H9 (cell line): ENCODE results near the gene SULT2B1. TPM values are rescaled to one million over a fixed set of nuclear protein-coding genes. Genes with fewer than 3 reads are reported as not detected.
A peak's percentile ranks its signal among the peaks of the same experiment; 100 is the strongest.

ENCODE experiments used
- DNase-seq: peaks from one replicate; pipeline ENCODE4 v3.0.0-alpha.2; 2017
- H2AFZ ChIP-seq: one replicate; pipeline ENCODE4 v1.6.1; 2013; ENCODE audit warnings: mild to moderate bottlenecking, low read length, control low read depth, moderate library complexity
- H2AK5ac ChIP-seq: 2 replicates; pipeline ENCODE4 v1.6.1; 2013; ENCODE audit warnings: low read length, control low read depth, mixed read lengths; ENCODE audit not compliant: insufficient read length
- H2BK120ac ChIP-seq: one replicate; pipeline ENCODE4 v1.6.1; 2013; ENCODE audit warnings: low read depth, mild to moderate bottlenecking, low read length, control low read depth, inconsistent platforms; ENCODE audit not compliant: poor library complexity, severe bottlenecking
- H2BK12ac ChIP-seq: 2 replicates; pipeline ENCODE4 v1.6.1; 2013; ENCODE audit warnings: low read length, control low read depth, mixed read lengths, low read depth; ENCODE audit not compliant: insufficient read length
- H2BK15ac ChIP-seq: 2 replicates; pipeline ENCODE4 v1.6.1; 2013; ENCODE audit warnings: low read depth, low read length, control low read depth
- H2BK20ac ChIP-seq: one replicate; pipeline ENCODE4 v1.6.1; 2013; ENCODE audit warnings: low read depth, mild to moderate bottlenecking, low read length, control low read depth, inconsistent platforms; ENCODE audit not compliant: poor library complexity, severe bottlenecking
- H2BK5ac ChIP-seq: 2 replicates; pipeline ENCODE4 v1.6.1; 2013; ENCODE audit warnings: low read length, control low read depth, mixed read lengths; ENCODE audit not compliant: insufficient read length
- H3K14ac ChIP-seq: 2 replicates; pipeline ENCODE4 v1.6.1; 2013; ENCODE audit warnings: low read length, control low read depth; ENCODE audit not compliant: insufficient read depth
- H3K18ac ChIP-seq: 2 replicates; pipeline ENCODE4 v1.6.1; 2013; ENCODE audit warnings: low read depth, mild to moderate bottlenecking, mixed read lengths, low read length, control low read depth; ENCODE audit not compliant: insufficient read length
- H3K23ac ChIP-seq: 2 replicates; pipeline ENCODE4 v1.6.1; 2013; ENCODE audit warnings: low read length, control low read depth, mixed read lengths, low read depth; ENCODE audit not compliant: insufficient read length
- H3K23me2 ChIP-seq: 2 replicates; pipeline ENCODE4 v1.6.1; 2013; ENCODE audit warnings: low read depth, mild to moderate bottlenecking, mixed read lengths, low read length, control low read depth; ENCODE audit not compliant: insufficient read length, poor library complexity, severe bottlenecking
- H3K27ac ChIP-seq: 2 replicates; pipeline ENCODE4 v1.5.1; 2013; ENCODE audit warnings: low read length, control low read depth, mixed read lengths, low read depth; ENCODE audit not compliant: insufficient read length
- H3K27me3 ChIP-seq: 2 replicates; pipeline ENCODE4 v1.6.1; 2013; ENCODE audit warnings: low read length, control low read depth, inconsistent platforms; ENCODE audit not compliant: insufficient read depth
- H3K4ac ChIP-seq: 2 replicates; pipeline ENCODE4 v1.6.1; 2013; ENCODE audit warnings: low read depth, mild to moderate bottlenecking, control low read depth, inconsistent platforms, low read length, moderate library complexity
- H3K4me1 ChIP-seq: 2 replicates; pipeline ENCODE4 v1.6.1; 2013; ENCODE audit warnings: low read length, control low read depth, inconsistent platforms; ENCODE audit not compliant: insufficient read depth
- H3K4me2 ChIP-seq: 2 replicates; pipeline ENCODE4 v1.6.1; 2013; ENCODE audit warnings: low read length, control low read depth, mixed read lengths; ENCODE audit not compliant: insufficient read length, insufficient read depth
- H3K56ac ChIP-seq: 2 replicates; pipeline ENCODE4 v1.6.1; 2013; ENCODE audit warnings: low read depth, mild to moderate bottlenecking, mixed read lengths, low read length, control low read depth; ENCODE audit not compliant: insufficient read length
- H3K79me1 ChIP-seq: 2 replicates; pipeline ENCODE4 v1.6.1; 2013; ENCODE audit warnings: low read depth, mild to moderate bottlenecking, moderate library complexity, low read length, control low read depth, inconsistent platforms; ENCODE audit not compliant: insufficient read depth, poor library complexity, severe bottlenecking
- H3K79me2 ChIP-seq: 2 replicates; pipeline ENCODE4 v1.6.1; 2013; ENCODE audit warnings: low read length, control low read depth, inconsistent platforms; ENCODE audit not compliant: insufficient read depth
- H3K9ac ChIP-seq: 2 replicates; pipeline ENCODE4 v1.6.1; 2013; ENCODE audit warnings: low read length, control low read depth, mixed read lengths; ENCODE audit not compliant: insufficient read length; ENCODE audit errors: extremely low read depth
- H3K9me3 ChIP-seq: one replicate; pipeline ENCODE4 v1.6.1; 2013; ENCODE audit warnings: low read depth, low read length, inconsistent platforms; ENCODE audit not compliant: control insufficient read depth
- H3T11ph ChIP-seq: one replicate; pipeline ENCODE4 v1.6.1; 2013; ENCODE audit warnings: mild to moderate bottlenecking, low read length, control low read depth, inconsistent platforms
- H4K20me1 ChIP-seq: one replicate; pipeline ENCODE4 v1.6.1; 2013; ENCODE audit not compliant: control insufficient read depth, insufficient read length, insufficient read depth
- H4K5ac ChIP-seq: 2 replicates; pipeline ENCODE4 v1.6.1; 2013; ENCODE audit warnings: low read depth, mild to moderate bottlenecking, mixed read lengths, low read length, control low read depth; ENCODE audit not compliant: insufficient read length
- H4K8ac ChIP-seq: replicated peaks from 2 replicates; pipeline ENCODE4 v1.6.1; 2013; ENCODE audit warnings: low read length, control low read depth, mixed read lengths, low read depth; ENCODE audit not compliant: insufficient read length
- H4K91ac ChIP-seq: 2 replicates; pipeline ENCODE4 v1.6.1; 2013; ENCODE audit warnings: low read depth, mild to moderate bottlenecking, moderate library complexity, mixed read lengths, low read length, control low read depth; ENCODE audit not compliant: insufficient read length
- H3K27ac Mint-ChIP-seq, 3 experiments: 2 replicates in 2 of 3; 3 replicates in 1 of 3; pipeline ENCODE4 v1.8.0; 2020 to 2021; ENCODE audit warnings: mixed read lengths in 3 of 3, mild to moderate bottlenecking in 1 of 3, moderate library complexity in 1 of 3
- H3K27me3 Mint-ChIP-seq: 2 replicates; pipeline ENCODE4 v1.8.0; 2021; ENCODE audit warnings: low read depth, mild to moderate bottlenecking, moderate library complexity, mixed read lengths
- H3K36me3 Mint-ChIP-seq, 3 experiments: 2 replicates in 2 of 3; 3 replicates in 1 of 3; pipeline ENCODE4 v1.8.0; 2020 to 2021; ENCODE audit warnings: low read depth in 3 of 3, mixed read lengths in 3 of 3; ENCODE audit not compliant: insufficient read depth in 1 of 3
- H3K4me1 Mint-ChIP-seq, 2 experiments: 2 replicates each; pipeline ENCODE4 v1.8.0; 2020; ENCODE audit warnings: mixed read lengths in 2 of 2
- H3K4me3 Mint-ChIP-seq, 2 experiments: 2 replicates in 1 of 2; 3 replicates in 1 of 2; pipeline ENCODE4 v1.8.0; 2020 to 2021; ENCODE audit warnings: mild to moderate bottlenecking in 2 of 2, mixed read lengths in 2 of 2, moderate library complexity in 1 of 2
- H3K9me3 Mint-ChIP-seq, 2 experiments: 2 replicates in 1 of 2; 3 replicates in 1 of 2; pipeline ENCODE4 v1.8.0; 2020; ENCODE audit warnings: mild to moderate bottlenecking in 2 of 2, mixed read lengths in 2 of 2, moderate library complexity in 1 of 2
- CTCF ChIP-seq: fragments of 200-600 bp; sonication (generic); conservative IDR thresholded peaks from 3 replicates; pipeline ENCODE4 v1.8.0; 2021; ENCODE audit warnings: antibody characterized with exemption, mild to moderate bottlenecking
- WGBS: extraction: QIAGEN DNeasy Blood & Tissue Kit; methylation state at CpG from one replicate; pipeline ENCODE4 v1.1.7; 2013; ENCODE audit warnings: missing lambda C conversion rate, low lambda C conversion rate, mixed read lengths; ENCODE audit not compliant: insufficient read length; ENCODE audit errors: extremely low coverage; 5-methylcytosine and 5-hydroxymethylcytosine counted together
- total RNA-seq: library from RNA; stranded (reverse); gene quantifications from 2 replicates; pipeline ENCODE4 v1.2.1, GENCODE V29; 2021

The SULT2B1 gene
- total RNA-seq, 1 experiment from 2014 or later = 1.7 TPM

GRCh38 chr19:48530066-48530720 is 21.8 kb upstream of the SULT2B1 start:
- Histone ChIP-seq H2BK120ac (no peak overlapping the region), H3K27ac (no peak overlapping the region), H2AFZ (no peak overlapping the region), H3K23ac (no peak overlapping the region), H4K91ac (no peak overlapping the region), H3K14ac (no peak overlapping the region), H3K9me3 (no peaks in the 10 kb centered on the region), H4K20me1 (no peaks in the 10 kb centered on the region), H2BK20ac (no peak overlapping the region), H4K8ac (no peak overlapping the region), H3K4me2 (no peak overlapping the region), H3T11ph (no peak overlapping the region), H3K18ac (no peak overlapping the region), H2BK12ac (no peak overlapping the region), H2BK5ac (no peak overlapping the region), H2AK5ac (no peak overlapping the region), H3K56ac (no peak overlapping the region), H2BK15ac (no peak overlapping the region), H3K23me2 (no peaks in the 10 kb centered on the region), H3K79me2 (no peaks in the 10 kb centered on the region), H3K27me3 (no peaks in the 10 kb centered on the region), H4K5ac (no peak overlapping the region), H3K79me1 (no peaks in the 10 kb centered on the region), H3K4me1 (no peaks in the 10 kb centered on the region; the same call in 1 of the 2 replicates), H3K4ac (no peak overlapping the region), H3K9ac (no peak overlapping the region)
- peaks cover 14 to 31% (median 18%) of the 10 kb centered on the region in 3 experiments for H3K36me3 Mint-ChIP-seq
- H3K9me3 Mint-ChIP-seq = peaks cover 32 to 34% of the 10 kb centered on the region in 2 experiments
- DNase-seq = no peak
- H3K27ac Mint-ChIP-seq = 0 out of 7 replicates have a peak overlapping the region, but pooled peaks of 1 of the 3 experiments have one; percentile 2
- peaks cover 3 to 9% of the 10 kb centered on the region in 2 experiments for H3K4me1 Mint-ChIP-seq
- no peak for TF ChIP-seq CTCF
- no CpG with 5 or more reads among the region's 20 CpGs for WGBS
- no peak overlapping the region for H3K4me3 Mint-ChIP-seq
- H3K27me3 Mint-ChIP-seq = peaks cover 1% of the 10 kb centered on the region; the same call in 1 of the 2 replicates
